Mesothelial cell of epicardium (in vitro differentiated cells): Measurements from ENCODE around the gene ASTN2. TPM values are rescaled to one million over a fixed set of nuclear protein-coding genes. Genes with fewer than 3 reads are reported as not detected.

Experiments used
- DNase-seq, 2 experiments: peaks; one replicate each; pipeline ENCODE4 v3.0.0; 2021; ENCODE audit warnings: low spot score in 2 of 2; ENCODE audit not compliant: unreplicated experiment in 2 of 2
- H3K27ac Mint-ChIP-seq: 2 replicates; pipeline ENCODE4 v1.8.0; 2021; ENCODE audit warnings: mixed read lengths
- H3K27me3 Mint-ChIP-seq: 2 replicates; pipeline ENCODE4 v1.8.0; 2021; ENCODE audit warnings: low read depth, mixed read lengths
- H3K36me3 Mint-ChIP-seq: 2 replicates; pipeline ENCODE4 v1.8.0; 2021; ENCODE audit warnings: mixed read lengths
- H3K4me1 Mint-ChIP-seq: 2 replicates; pipeline ENCODE4 v1.8.0; 2021; ENCODE audit warnings: mixed read lengths
- H3K4me3 Mint-ChIP-seq: 2 replicates; pipeline ENCODE4 v1.8.0; 2021; ENCODE audit warnings: mild to moderate bottlenecking, moderate library complexity, mixed read lengths
- H3K9me3 Mint-ChIP-seq: 2 replicates; pipeline ENCODE4 v1.8.0; 2021; ENCODE audit warnings: mixed read lengths
- total RNA-seq: library from RNA; stranded (reverse); gene quantifications from 3 replicates; pipeline ENCODE4 v1.2.1, GENCODE V29; 2021
- TF ChIP-seq, protein P1 (sequence below): fragments of 200-600 bp; sonication (generic); IDR thresholded peaks from one replicate; pipeline ENCODE4 v1.5.0; 2021; ENCODE audit warnings: antibody characterized with exemption; ENCODE audit not compliant: unreplicated experiment

Gene ASTN2
- total RNA-seq, 1 donor from 2014 or later = 12.2 TPM

- Mint-ChIP-seq H3K27me3 (no peaks in the 10 kb centered on the region), H3K27ac (no peak overlapping the region), H3K4me3 (no peak overlapping the region), H3K9me3 (peaks cover 9% of the 10 kb centered on the region), H3K36me3 (peaks cover 3% of the 10 kb centered on the region), H3K4me1 (peaks cover 21% of the 10 kb centered on the region)
- TF ChIP-seq, protein P1, sequence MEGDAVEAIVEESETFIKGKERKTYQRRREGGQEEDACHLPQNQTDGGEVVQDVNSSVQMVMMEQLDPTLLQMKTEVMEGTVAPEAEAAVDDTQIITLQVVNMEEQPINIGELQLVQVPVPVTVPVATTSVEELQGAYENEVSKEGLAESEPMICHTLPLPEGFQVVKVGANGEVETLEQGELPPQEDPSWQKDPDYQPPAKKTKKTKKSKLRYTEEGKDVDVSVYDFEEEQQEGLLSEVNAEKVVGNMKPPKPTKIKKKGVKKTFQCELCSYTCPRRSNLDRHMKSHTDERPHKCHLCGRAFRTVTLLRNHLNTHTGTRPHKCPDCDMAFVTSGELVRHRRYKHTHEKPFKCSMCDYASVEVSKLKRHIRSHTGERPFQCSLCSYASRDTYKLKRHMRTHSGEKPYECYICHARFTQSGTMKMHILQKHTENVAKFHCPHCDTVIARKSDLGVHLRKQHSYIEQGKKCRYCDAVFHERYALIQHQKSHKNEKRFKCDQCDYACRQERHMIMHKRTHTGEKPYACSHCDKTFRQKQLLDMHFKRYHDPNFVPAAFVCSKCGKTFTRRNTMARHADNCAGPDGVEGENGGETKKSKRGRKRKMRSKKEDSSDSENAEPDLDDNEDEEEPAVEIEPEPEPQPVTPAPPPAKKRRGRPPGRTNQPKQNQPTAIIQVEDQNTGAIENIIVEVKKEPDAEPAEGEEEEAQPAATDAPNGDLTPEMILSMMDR = no peak
- DNase-seq = no peak
Observed at GRCh38 chr9:116683535-116683934, 731.3 kb downstream of the ASTN2 start.

- H3K4me3 Mint-ChIP-seq = no peak overlapping the region
- DNase-seq = no peak
- H3K36me3 Mint-ChIP-seq = peaks cover 15% of the 10 kb centered on the region
- H3K9me3 Mint-ChIP-seq = peaks cover 23% of the 10 kb centered on the region
- no peaks in the 10 kb centered on the region for H3K4me1 Mint-ChIP-seq
- no peak overlapping the region for H3K27ac Mint-ChIP-seq
- TF ChIP-seq, protein P1 = no peak
- H3K27me3 Mint-ChIP-seq = no peaks in the 10 kb centered on the region
Observed at GRCh38 chr9:116674210-116674980, 740.5 kb downstream of the ASTN2 start.

DNA sequence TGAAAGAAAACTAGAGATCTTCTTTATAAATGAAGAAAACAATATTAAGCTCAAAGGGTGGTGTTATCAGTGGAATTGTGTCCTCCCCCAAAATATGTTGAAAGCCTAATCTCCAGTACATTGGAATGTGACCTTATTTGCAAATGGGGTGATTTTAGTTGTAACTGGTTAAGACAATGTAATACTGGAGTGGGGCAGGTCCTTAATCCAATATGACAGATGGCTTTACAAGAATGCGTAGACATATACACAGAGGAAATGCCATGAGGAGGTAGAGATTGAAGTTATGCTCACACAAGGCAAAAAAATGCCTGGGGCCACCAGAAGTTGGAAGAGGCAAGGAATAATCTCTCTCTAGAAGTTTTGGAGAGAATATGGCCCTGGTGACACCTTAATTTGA lies 741.5 kb downstream of the ASTN2 start:
- no peaks in the 10 kb centered on the region for H3K27me3 Mint-ChIP-seq
- peaks cover 25% of the 10 kb centered on the region for H3K9me3 Mint-ChIP-seq
- peaks cover 15% of the 10 kb centered on the region for H3K36me3 Mint-ChIP-seq
- no peak overlapping the region for H3K4me3 Mint-ChIP-seq
- TF ChIP-seq, protein P1 = no peak
- no peak for DNase-seq
- no peak overlapping the region for H3K27ac Mint-ChIP-seq
- H3K4me1 Mint-ChIP-seq = no peaks in the 10 kb centered on the region

GRCh38 chr9:116671605-116672004 lies 743.3 kb downstream of the ASTN2 start:
- H3K27ac Mint-ChIP-seq = no peak overlapping the region
- H3K36me3 Mint-ChIP-seq = peaks cover 15% of the 10 kb centered on the region
- no peaks in the 10 kb centered on the region for H3K4me1 Mint-ChIP-seq
- no peak overlapping the region for H3K4me3 Mint-ChIP-seq
- H3K9me3 Mint-ChIP-seq = peaks cover 25% of the 10 kb centered on the region
- no peaks in the 10 kb centered on the region for H3K27me3 Mint-ChIP-seq
- DNase-seq = no peak
- TF ChIP-seq, protein P1 = no peak

DNA sequence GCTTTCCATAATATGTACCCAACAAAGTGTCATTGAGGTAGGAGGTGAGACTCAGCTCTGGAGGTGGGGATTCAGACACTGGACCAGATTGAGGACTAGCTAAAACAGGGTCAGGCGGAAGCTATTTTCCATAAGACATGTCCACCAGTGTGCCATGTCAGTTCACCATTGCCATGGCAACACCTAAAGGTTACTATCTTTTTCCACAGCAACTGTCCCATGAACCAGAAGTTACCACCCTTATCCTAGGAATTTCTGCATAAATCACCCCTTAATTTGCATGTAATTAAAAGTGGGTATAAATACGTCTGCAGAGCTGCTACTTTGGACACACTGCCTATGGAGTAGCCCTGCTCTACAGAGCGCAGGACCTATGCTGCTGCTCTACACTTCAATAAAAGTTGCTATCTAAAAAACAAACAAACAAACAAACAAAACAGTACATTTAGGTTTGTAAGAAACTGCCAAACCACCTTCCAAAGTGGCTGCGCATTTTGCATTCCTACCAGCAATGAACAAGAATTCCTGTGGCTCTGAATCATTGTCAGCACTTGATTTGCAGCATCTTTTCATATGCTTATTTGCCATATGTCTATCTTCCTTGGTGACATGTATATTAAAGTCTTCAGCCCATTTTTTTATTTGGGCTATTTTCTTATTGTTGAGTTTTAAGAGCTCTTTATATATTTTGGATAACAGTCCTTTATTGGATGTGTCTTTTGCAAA lies 745.7 kb downstream of the ASTN2 start:
- TF ChIP-seq, protein P1 = no peak
- Mint-ChIP-seq H3K36me3 (peaks cover 7% of the 10 kb centered on the region), H3K27me3 (no peaks in the 10 kb centered on the region), H3K4me1 (no peaks in the 10 kb centered on the region), H3K27ac (no peak overlapping the region), H3K4me3 (no peak overlapping the region), H3K9me3 (peaks cover 20% of the 10 kb centered on the region)
- no peak for DNase-seq
